SK-N-SH treated with all-trans-retinoic acid at 6 μM for 48 hours (cell line): ENCODE measurements around the gene AKT1S1.

Experiments used
- ATAC-seq: fragments of 200-7000 bp; cut with Tn5 transposase; 3 replicates; pipeline ENCODE4 v1.9.1; 2020; ENCODE audit warnings: mild to moderate bottlenecking, moderate library complexity
- BACH2 ChIP-seq: fragments of 250-450 bp; sonication (Bioruptor Pico); IDR thresholded peaks from 2 replicates; pipeline ENCODE4 v1.9.0; 2021; ENCODE audit warnings: mild to moderate bottlenecking, borderline replicate concordance
- CREB5 ChIP-seq: fragments of 250-450 bp; sonication (Bioruptor Pico); IDR thresholded peaks from 2 replicates; pipeline ENCODE4 v1.5.1; 2020; ENCODE audit warnings: low read depth, mild to moderate bottlenecking, moderate library complexity
- CSDC2 ChIP-seq: fragments of 250-450 bp; sonication (Bioruptor Pico); IDR thresholded peaks from 2 replicates; pipeline ENCODE4 v1.5.0; 2020; ENCODE audit warnings: mild to moderate bottlenecking, moderate library complexity
- CSRNP3 ChIP-seq: fragments of 250-450 bp; sonication (Bioruptor Pico); IDR thresholded peaks from 2 replicates; pipeline ENCODE4 v1.5.1; 2021; ENCODE audit warnings: mild to moderate bottlenecking, moderate library complexity
- ESRRG ChIP-seq: fragments of 250-450 bp; sonication (Bioruptor Pico); IDR thresholded peaks from 2 replicates; pipeline ENCODE4 v1.6.1; 2021; ENCODE audit warnings: mild to moderate bottlenecking
- GLIS3 ChIP-seq: fragments of 250-450 bp; sonication (Bioruptor Pico); IDR thresholded peaks from 2 replicates; pipeline ENCODE4 v1.5.0; 2020; ENCODE audit warnings: mild to moderate bottlenecking, moderate library complexity
- OSR1 ChIP-seq: fragments of 250-450 bp; sonication (Bioruptor Pico); IDR thresholded peaks from 2 replicates; pipeline ENCODE4 v1.8.0; 2022; ENCODE audit warnings: moderate library complexity, mild to moderate bottlenecking, inconsistent platforms
- PPARA ChIP-seq: fragments of 250-450 bp; sonication (Bioruptor Pico); IDR thresholded peaks from 2 replicates; pipeline ENCODE4 v1.5.0; 2020; ENCODE audit warnings: mild to moderate bottlenecking, borderline replicate concordance
- RARB ChIP-seq: fragments of 250-450 bp; sonication (Bioruptor Pico); IDR thresholded peaks from 2 replicates; pipeline ENCODE4 v1.8.0; 2021; ENCODE audit warnings: mild to moderate bottlenecking, moderate library complexity
- SNAI2 ChIP-seq: fragments of 250-450 bp; sonication (Bioruptor Pico); IDR thresholded peaks from 2 replicates; pipeline ENCODE4 v1.5.0; 2020; ENCODE audit warnings: mild to moderate bottlenecking, moderate library complexity
- TSHZ2 ChIP-seq: fragments of 250-450 bp; sonication (Bioruptor Pico); IDR thresholded peaks from 2 replicates; pipeline ENCODE4 v1.5.0; 2020; ENCODE audit warnings: mild to moderate bottlenecking, moderate library complexity
- ZC3H10 ChIP-seq: fragments of 250-450 bp; sonication (Bioruptor Pico); IDR thresholded peaks from 2 replicates; pipeline ENCODE4 v1.5.1; 2021; ENCODE audit warnings: mild to moderate bottlenecking, moderate library complexity
- ZFP3 ChIP-seq: fragments of 250-450 bp; sonication (Bioruptor Pico); IDR thresholded peaks from 2 replicates; pipeline ENCODE4 v1.5.0; 2020; ENCODE audit warnings: mild to moderate bottlenecking, moderate library complexity
- ZFP30 ChIP-seq: fragments of 450-650 bp; formaldehyde crosslinking; IDR thresholded peaks from 2 replicates; pipeline ENCODE4 v1.5.0; 2022; ENCODE audit warnings: mild to moderate bottlenecking, moderate library complexity
- ZNF70 ChIP-seq: fragments of 450-650 bp; formaldehyde crosslinking; IDR thresholded peaks from 2 replicates; pipeline ENCODE4 v1.5.0; 2020; ENCODE audit warnings: mild to moderate bottlenecking, moderate library complexity
- ZNF8 ChIP-seq: fragments of 450-650 bp; formaldehyde crosslinking; IDR thresholded peaks from 2 replicates; pipeline ENCODE4 v1.5.0; 2020; ENCODE audit warnings: mild to moderate bottlenecking, moderate library complexity
- TF ChIP-seq, protein P1 (sequence below): fragments of 250-450 bp; sonication (Bioruptor Pico); IDR thresholded peaks from 2 replicates; pipeline ENCODE4 v1.8.0; 2021; ENCODE audit warnings: low read depth, mild to moderate bottlenecking, moderate library complexity, borderline replicate concordance
- TF ChIP-seq, protein P2 (sequence below): fragments of 250-450 bp; sonication (Bioruptor Pico); IDR thresholded peaks from 2 replicates; pipeline ENCODE4 v1.8.0; 2020; ENCODE audit warnings: mild to moderate bottlenecking, moderate library complexity, borderline replicate concordance

The AKT1S1 gene

DNA sequence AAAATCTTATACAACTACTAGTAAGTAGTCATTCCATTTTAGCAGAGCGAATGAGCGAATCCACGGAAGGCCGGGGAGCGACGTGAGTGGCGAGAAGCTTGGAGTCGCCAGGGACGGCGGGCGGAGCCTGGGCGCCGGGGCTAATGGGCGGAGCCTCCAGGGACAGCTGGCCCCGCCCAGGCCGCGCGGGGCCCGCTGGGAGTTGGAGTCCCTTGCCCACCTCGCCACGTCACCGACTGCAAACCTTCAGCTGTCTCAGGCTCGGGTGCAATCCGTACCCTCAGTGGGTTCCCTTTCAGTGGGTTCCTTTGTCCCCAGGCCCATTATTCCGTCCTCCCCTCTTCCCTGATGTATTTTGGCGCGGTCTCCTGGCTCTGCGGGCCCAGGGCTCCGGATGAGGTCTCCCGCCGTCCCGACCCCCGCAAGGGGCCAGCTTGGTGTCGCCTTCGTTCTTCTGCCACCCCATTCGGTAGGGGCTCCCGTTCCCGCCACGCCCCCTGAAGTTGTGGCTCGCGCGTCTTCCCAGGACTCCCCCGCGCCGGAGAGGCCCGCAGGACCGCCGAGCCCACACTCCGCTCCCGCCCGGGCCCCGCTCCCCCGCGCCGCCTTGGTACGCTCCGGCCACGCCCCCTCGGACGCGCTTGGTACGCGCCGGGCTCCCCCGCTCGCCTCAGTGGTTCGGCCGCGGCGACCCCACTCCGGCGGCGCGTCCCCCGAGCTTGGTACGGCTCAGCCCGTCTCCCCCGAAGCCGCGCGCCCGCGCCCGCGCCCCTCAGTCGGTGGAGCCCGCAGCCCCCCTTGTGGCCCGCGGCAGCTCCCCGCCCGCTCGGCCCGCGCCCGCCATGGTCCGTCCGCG is 26.4 kb downstream of the AKT1S1 start, which contains the start of gene PTOV1:
Gene PTOV1 (plus strand): TSS at position 673 of the 856 bp plus-strand sequence.
- no peak for TF ChIP-seq GLIS3 (CRISPR knock-in tag)
- no peak for TF ChIP-seq ZNF8
- TF ChIP-seq CREB5 (CRISPR knock-in tag), result no peak
- TF ChIP-seq SNAI2, result no peak
- no peak for TF ChIP-seq PPARA
- TF ChIP-seq ZNF70 (CRISPR knock-in tag), result no peak
- TF ChIP-seq CSRNP3 (CRISPR knock-in tag), result no peak
- TF ChIP-seq ZC3H10, result no peak
- TF ChIP-seq BACH2 (CRISPR knock-in tag), result no peak
- TF ChIP-seq ESRRG (CRISPR knock-in tag), result no peak
- no peak for TF ChIP-seq ZFP3 (CRISPR knock-in tag)
- TF ChIP-seq, all 23 proteins: peak for 0
- ATAC-seq, result peak; percentile 80

DNA sequence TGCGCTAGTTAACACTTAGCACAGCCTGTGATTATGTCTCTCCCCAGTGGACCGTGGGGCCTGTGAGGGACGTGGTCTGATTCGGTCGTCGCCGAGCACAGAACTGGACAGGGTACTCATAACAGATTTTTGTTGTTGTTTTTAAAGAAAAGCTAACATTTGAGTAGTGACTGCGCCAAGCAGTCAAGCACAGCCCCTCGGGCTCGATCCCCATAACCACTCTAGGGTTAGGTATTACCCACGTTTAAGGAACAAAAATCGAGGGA is 27.0 kb downstream of the AKT1S1 start:
- no peak for ATAC-seq
- TF ChIP-seq, protein P1, sequence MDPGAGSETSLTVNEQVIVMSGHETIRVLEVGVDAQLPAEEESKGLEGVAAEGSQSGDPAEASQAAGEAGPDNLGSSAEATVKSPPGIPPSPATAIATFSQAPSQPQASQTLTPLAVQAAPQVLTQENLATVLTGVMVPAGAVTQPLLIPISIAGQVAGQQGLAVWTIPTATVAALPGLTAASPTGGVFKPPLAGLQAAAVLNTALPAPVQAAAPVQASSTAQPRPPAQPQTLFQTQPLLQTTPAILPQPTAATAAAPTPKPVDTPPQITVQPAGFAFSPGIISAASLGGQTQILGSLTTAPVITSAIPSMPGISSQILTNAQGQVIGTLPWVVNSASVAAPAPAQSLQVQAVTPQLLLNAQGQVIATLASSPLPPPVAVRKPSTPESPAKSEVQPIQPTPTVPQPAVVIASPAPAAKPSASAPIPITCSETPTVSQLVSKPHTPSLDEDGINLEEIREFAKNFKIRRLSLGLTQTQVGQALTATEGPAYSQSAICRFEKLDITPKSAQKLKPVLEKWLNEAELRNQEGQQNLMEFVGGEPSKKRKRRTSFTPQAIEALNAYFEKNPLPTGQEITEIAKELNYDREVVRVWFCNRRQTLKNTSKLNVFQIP (CRISPR knock-in tag), result no peak
- TF ChIP-seq ZC3H10, result no peak
- no peak for TF ChIP-seq ZNF8
- TF ChIP-seq, all 23 proteins: peak for 0

- ATAC-seq, result no peak
- TF ChIP-seq RARB (CRISPR knock-in tag) (no peak), ZNF8 (no peak)
Measured at GRCh38 chr19:49849433-49850220, 27.5 kb downstream of the AKT1S1 start.

DNA sequence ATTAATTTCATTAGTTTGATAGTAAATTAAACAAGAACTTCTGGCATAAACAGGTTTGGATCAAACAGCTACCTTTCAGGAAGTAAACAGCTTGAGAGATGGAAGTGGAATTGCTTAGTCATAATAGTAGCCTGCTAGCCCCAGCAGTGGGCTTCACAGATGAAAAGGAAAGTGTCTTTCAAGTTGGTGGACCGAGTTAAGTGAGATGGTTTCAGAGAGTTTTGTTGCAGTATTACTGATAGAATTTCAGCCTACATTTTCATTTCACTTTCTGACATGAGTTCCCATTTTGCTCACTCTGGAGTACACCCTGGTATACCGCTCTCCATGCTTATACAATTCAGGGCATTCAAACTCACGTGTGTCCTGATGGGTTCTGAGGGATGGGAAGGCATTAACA is 28.2 kb downstream of the AKT1S1 start:
- TF ChIP-seq, protein P2, sequence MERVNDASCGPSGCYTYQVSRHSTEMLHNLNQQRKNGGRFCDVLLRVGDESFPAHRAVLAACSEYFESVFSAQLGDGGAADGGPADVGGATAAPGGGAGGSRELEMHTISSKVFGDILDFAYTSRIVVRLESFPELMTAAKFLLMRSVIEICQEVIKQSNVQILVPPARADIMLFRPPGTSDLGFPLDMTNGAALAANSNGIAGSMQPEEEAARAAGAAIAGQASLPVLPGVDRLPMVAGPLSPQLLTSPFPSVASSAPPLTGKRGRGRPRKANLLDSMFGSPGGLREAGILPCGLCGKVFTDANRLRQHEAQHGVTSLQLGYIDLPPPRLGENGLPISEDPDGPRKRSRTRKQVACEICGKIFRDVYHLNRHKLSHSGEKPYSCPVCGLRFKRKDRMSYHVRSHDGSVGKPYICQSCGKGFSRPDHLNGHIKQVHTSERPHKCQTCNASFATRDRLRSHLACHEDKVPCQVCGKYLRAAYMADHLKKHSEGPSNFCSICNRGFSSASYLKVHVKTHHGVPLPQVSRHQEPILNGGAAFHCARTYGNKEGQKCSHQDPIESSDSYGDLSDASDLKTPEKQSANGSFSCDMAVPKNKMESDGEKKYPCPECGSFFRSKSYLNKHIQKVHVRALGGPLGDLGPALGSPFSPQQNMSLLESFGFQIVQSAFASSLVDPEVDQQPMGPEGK, result no peak
- no peak for TF ChIP-seq ZNF70 (CRISPR knock-in tag)
- TF ChIP-seq OSR1 (CRISPR knock-in tag), result no peak
- TF ChIP-seq, protein P1 (CRISPR knock-in tag), result no peak
- no peak for TF ChIP-seq TSHZ2 (CRISPR knock-in tag)
- no peak for TF ChIP-seq SNAI2
- no peak for TF ChIP-seq ZFP30 (CRISPR knock-in tag)
- no peak for TF ChIP-seq ESRRG (CRISPR knock-in tag)
- TF ChIP-seq ZFP3 (CRISPR knock-in tag), result no peak
- no peak for TF ChIP-seq CREB5 (CRISPR knock-in tag)
- no peak for TF ChIP-seq CSDC2 (CRISPR knock-in tag)
- ATAC-seq, result no peak
